SU-DHL-6 (cell line): ENCODE measurements around the gene CLDN18.

Experiments used
- H2AFZ ChIP-seq: fragments of 200-600 bp; sonication (generic); 2 replicates; pipeline ENCODE4 v1.6.1; 2014; ENCODE audit warnings: low read depth, mild to moderate bottlenecking, moderate library complexity, mixed read lengths, antibody characterized with exemption, low read length; ENCODE audit not compliant: severe bottlenecking
- H3F3A ChIP-seq: fragments of 200-600 bp; shearing (Covaris generic); 2 replicates; pipeline ENCODE4 v1.6.0; 2016; ENCODE audit warnings: antibody characterized with exemption, mild to moderate bottlenecking; ENCODE audit not compliant: insufficient read depth
- H3K27ac ChIP-seq: fragments of 200-600 bp; sonication (generic); 2 replicates; pipeline ENCODE4 v1.5.1; 2016; ENCODE audit warnings: low read depth, mild to moderate bottlenecking, low read length, moderate library complexity, mixed read lengths
- H3K27me3 ChIP-seq: fragments of 200-600 bp; sonication (generic), shearing (Covaris generic); 2 replicates; pipeline ENCODE4 v1.6.0; 2014; ENCODE audit warnings: mild to moderate bottlenecking, low read length
- H3K36me3 ChIP-seq: fragments of 200-600 bp; sonication (generic); 2 replicates; pipeline ENCODE4 v1.6.1; 2014; ENCODE audit warnings: mild to moderate bottlenecking, low read length, mixed read lengths
- H3K4me2 ChIP-seq: fragments of 300-600, 200-600 bp; shearing (Covaris generic), sonication (generic); 2 replicates; pipeline ENCODE4 v1.6.0; 2014; ENCODE audit warnings: low read length, low read depth, mild to moderate bottlenecking; ENCODE audit not compliant: poor library complexity, severe bottlenecking
- H3K4me3 ChIP-seq: fragments of 200-600 bp; sonication (generic); 2 replicates; pipeline ENCODE4 v1.5.1; 2014; ENCODE audit warnings: antibody characterized with exemption, low read length, mild to moderate bottlenecking, mixed read lengths; ENCODE audit not compliant: insufficient read depth, poor library complexity, severe bottlenecking
- H3K79me2 ChIP-seq: fragments of 200-600 bp; sonication (generic); 2 replicates; pipeline ENCODE4 v1.6.1; 2014; ENCODE audit warnings: mild to moderate bottlenecking, low read length, moderate library complexity; ENCODE audit not compliant: insufficient read depth
- H3K9ac ChIP-seq: fragments of 200-600 bp; sonication (generic); 2 replicates; pipeline ENCODE4 v1.7.0; 2014; ENCODE audit warnings: mild to moderate bottlenecking, low read length
- H3K9me2 ChIP-seq: fragments of 200-600 bp; sonication (generic); replicated peaks from 2 replicates; pipeline ENCODE4 v1.6.1; 2014; ENCODE audit warnings: low read length; ENCODE audit not compliant: insufficient read depth
- H3K9me3 ChIP-seq: fragments of 200-600 bp; sonication (generic); 2 replicates; pipeline ENCODE4 v1.6.1; 2014; ENCODE audit warnings: low read length, mixed read lengths; ENCODE audit not compliant: insufficient read depth
- H4K20me1 ChIP-seq: fragments of 200-600 bp; sonication (generic); 2 replicates; pipeline ENCODE4 v1.6.1; 2014; ENCODE audit warnings: low read depth, mild to moderate bottlenecking, antibody characterized with exemption, low read length, moderate library complexity, mixed read lengths
- EZH2phosphoT487 ChIP-seq: fragments of 200-600 bp; sonication (generic), shearing (Covaris generic); conservative IDR thresholded peaks from 2 replicates; pipeline ENCODE4 v1.6.1; 2018; ENCODE audit warnings: mild to moderate bottlenecking, antibody characterized with exemption, low read length, moderate library complexity, mixed read lengths
- TF ChIP-seq, protein P1 (sequence below): fragments of 200-600 bp; sonication (generic); IDR thresholded peaks from one replicate; pipeline ENCODE4 v1.5.1; 2017; ENCODE audit warnings: antibody characterized with exemption, mild to moderate bottlenecking, low read length, moderate library complexity; ENCODE audit not compliant: insufficient read depth, poor library complexity, severe bottlenecking

The CLDN18 gene

DNA sequence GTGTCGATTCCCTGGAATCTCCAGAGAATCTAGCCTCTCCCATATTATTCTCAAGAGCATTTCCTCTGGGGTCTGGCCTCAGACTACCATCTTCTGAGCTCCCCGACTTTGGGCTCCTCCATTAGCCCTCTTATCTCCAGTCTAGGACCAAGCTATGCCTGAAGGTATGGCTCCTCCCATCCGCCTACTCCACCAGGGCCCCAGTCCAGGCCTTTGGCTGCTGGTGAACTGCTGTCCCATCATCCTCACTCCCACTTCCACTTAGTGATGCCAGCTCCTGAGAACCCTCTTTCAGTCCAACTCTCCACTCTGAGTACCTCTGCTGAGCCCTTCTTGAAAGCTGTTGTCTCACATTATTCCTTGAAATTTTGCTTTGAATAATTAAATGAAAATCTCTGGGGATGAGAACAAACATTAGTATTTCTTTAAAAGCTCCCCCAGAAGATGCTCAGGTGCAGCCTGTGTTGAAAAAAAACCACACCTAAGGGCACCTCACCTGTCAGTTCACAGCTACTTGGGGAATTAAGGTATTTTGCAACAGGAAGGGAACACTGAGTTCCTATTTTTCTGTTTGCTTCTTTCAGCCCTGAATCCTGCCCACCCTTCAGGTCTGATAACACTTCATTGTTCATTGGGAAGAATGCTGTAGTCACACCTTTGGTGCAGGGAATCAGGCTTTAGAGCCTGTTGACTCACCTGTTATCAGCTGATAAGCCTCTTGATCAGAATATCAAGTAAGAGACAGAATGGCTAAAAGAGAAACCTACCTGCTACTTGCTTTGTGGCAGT is 9.5 kb downstream of the CLDN18 start:
- TF ChIP-seq, protein P1, sequence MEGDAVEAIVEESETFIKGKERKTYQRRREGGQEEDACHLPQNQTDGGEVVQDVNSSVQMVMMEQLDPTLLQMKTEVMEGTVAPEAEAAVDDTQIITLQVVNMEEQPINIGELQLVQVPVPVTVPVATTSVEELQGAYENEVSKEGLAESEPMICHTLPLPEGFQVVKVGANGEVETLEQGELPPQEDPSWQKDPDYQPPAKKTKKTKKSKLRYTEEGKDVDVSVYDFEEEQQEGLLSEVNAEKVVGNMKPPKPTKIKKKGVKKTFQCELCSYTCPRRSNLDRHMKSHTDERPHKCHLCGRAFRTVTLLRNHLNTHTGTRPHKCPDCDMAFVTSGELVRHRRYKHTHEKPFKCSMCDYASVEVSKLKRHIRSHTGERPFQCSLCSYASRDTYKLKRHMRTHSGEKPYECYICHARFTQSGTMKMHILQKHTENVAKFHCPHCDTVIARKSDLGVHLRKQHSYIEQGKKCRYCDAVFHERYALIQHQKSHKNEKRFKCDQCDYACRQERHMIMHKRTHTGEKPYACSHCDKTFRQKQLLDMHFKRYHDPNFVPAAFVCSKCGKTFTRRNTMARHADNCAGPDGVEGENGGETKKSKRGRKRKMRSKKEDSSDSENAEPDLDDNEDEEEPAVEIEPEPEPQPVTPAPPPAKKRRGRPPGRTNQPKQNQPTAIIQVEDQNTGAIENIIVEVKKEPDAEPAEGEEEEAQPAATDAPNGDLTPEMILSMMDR: no peak
- no peak for TF ChIP-seq EZH2phosphoT487
- no peaks in the 10 kb centered on the region for H4K20me1 ChIP-seq
- no peaks in the 10 kb centered on the region for H3K36me3 ChIP-seq
- H3K4me3 ChIP-seq: no peak overlapping the region
- H3K9me2 ChIP-seq: no peaks in the 10 kb centered on the region
- H3K27me3 ChIP-seq: no peaks in the 10 kb centered on the region
- no peak overlapping the region for H2AFZ ChIP-seq
- no peaks in the 10 kb centered on the region for H3K9me3 ChIP-seq
- no peaks in the 10 kb centered on the region for H3F3A ChIP-seq
- H3K27ac ChIP-seq: no peak overlapping the region
- H3K79me2 ChIP-seq: no peaks in the 10 kb centered on the region
- no peak overlapping the region for H3K9ac ChIP-seq
- H3K4me2 ChIP-seq: no peak overlapping the region

DNA sequence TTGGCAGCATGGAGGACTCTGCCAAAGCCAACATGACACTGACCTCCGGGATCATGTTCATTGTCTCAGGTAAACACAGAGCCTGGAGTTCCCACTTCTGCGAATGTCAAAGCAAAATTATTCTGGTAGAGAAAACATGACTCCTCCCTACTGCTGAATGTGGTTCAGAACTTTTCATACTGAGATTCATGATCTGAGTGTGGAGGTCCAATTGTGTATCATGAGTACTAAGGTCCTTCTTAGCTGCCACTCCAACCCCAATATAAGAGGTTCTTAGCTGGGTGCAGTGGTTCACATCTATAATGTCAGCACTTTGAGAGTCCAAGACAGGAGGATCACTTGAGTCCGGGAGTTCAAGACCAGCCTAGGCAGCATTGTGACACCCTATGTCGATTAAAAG is 13.8 kb downstream of the CLDN18 start:
- Histone ChIP-seq H3K36me3 (no peaks in the 10 kb centered on the region), H3K4me3 (no peak overlapping the region), H3K9ac (no peak overlapping the region), H4K20me1 (no peaks in the 10 kb centered on the region), H3K4me2 (no peak overlapping the region), H3K9me3 (no peaks in the 10 kb centered on the region), H3K27me3 (no peaks in the 10 kb centered on the region), H3F3A (no peaks in the 10 kb centered on the region), H3K27ac (no peak overlapping the region), H2AFZ (no peak overlapping the region), H3K9me2 (no peaks in the 10 kb centered on the region), H3K79me2 (no peaks in the 10 kb centered on the region)
- no peak for TF ChIP-seq EZH2phosphoT487
- TF ChIP-seq, protein P1: no peak

DNA sequence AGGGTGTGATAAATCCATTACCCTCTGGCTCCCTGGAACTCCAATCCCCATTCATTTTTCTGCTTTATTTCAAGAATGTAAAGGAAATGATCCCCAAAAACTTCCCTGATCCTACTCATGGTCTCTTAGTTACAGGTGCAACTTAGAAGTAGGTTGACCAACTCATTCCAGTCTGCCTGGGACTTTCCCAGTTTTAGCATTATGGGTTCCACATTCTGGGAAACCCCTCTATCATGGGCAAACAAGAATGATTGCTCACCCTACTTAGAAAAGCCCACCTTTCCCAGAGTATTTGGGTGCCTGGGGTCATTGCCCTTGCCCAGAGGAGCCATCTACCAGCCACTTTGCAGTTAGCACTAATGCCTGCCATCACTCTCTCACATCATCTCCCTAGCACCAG is 15.6 kb downstream of the CLDN18 start:
- Histone ChIP-seq H3K9me2 (no peaks in the 10 kb centered on the region), H3F3A (no peaks in the 10 kb centered on the region), H3K4me3 (no peak overlapping the region), H3K4me2 (no peak overlapping the region), H3K36me3 (no peaks in the 10 kb centered on the region), H4K20me1 (no peaks in the 10 kb centered on the region), H3K27me3 (no peaks in the 10 kb centered on the region), H3K27ac (no peak overlapping the region), H3K79me2 (no peaks in the 10 kb centered on the region), H3K9ac (no peak overlapping the region), H3K9me3 (no peaks in the 10 kb centered on the region), H2AFZ (no peak overlapping the region)
- TF ChIP-seq, protein P1: no peak
- TF ChIP-seq EZH2phosphoT487: no peak
